Brain microvascular endothelial cell (primary cell): Measurements from ENCODE around the gene EMP3.

Experiments
- DNase-seq: peaks from one replicate; pipeline ENCODE4 v3.0.0-alpha.2; 2020
- H3K27ac ChIP-seq: fragments of 250-450 bp; sonication (Bioruptor Pico); 2 replicates; pipeline ENCODE4 v1.5.1; 2020; ENCODE audit warnings: mild to moderate bottlenecking, moderate library complexity
- H3K27me3 ChIP-seq: fragments of 250-450 bp; sonication (Bioruptor Pico); replicated peaks from 2 replicates; pipeline ENCODE4 v1.5.1; 2020; ENCODE audit warnings: mild to moderate bottlenecking
- H3K36me3 ChIP-seq: fragments of 250-450 bp; sonication (Bioruptor Pico); replicated peaks from 2 replicates; pipeline ENCODE4 v1.5.1; 2020; ENCODE audit warnings: mild to moderate bottlenecking
- H3K4me3 ChIP-seq: 2 replicates; pipeline ENCODE4 v1.5.1; 2011; ENCODE audit warnings: low read depth, mild to moderate bottlenecking, control low read depth, low read length, moderate library complexity
- CTCF ChIP-seq: IDR thresholded peaks from 2 replicates; pipeline ENCODE4 v1.5.1; 2011; ENCODE audit warnings: low read depth, mild to moderate bottlenecking, moderate library complexity, low read length, control low read depth, inconsistent platforms; ENCODE audit errors: missing control alignments
- in situ Hi-C: cut with HindIII; loops from 2 replicates; pipeline ENCODE4 v1.10.0; 2017; ENCODE audit warnings: low sequenced_read_pairs, low pct_ligation_motif_present

The EMP3 gene

GRCh38 chr19:48379058-48379457, 53.7 kb downstream of the EMP3 start:
- Histone ChIP-seq H3K36me3 (peaks cover 28% of the 10 kb centered on the region), H3K27ac (no peak overlapping the region), H3K27me3 (no peaks in the 10 kb centered on the region), H3K4me3 (no peak overlapping the region)
- in situ Hi-C loops, result no loop called here
- no peak for TF ChIP-seq CTCF
- DNase-seq, result no peak
